Germinal center (tissue), 1 donor: ENCODE measurements around the gene THSD4.
"Not testable (repeated sequence)": the region's sequence is repeated elsewhere in the genome, so short reads cannot be mapped to it uniquely, and the experiment has no call there.

Experiments used
- DNase-seq: peaks from one replicate; pipeline ENCODE4 v3.0.0; 2012; ENCODE audit warnings: mixed read lengths, low spot score

Gene THSD4

GRCh38 chr15:71149646-71150557 is 34.6 kb downstream of the THSD4 start:
- DNase-seq: no peak

- DNase-seq: no peak
Observed at GRCh38 chr15:71151081-71151480, 35.8 kb downstream of the THSD4 start.

GRCh38 chr15:71152542-71152941 is 37.3 kb downstream of the THSD4 start:
- no peak for DNase-seq

- no peak for DNase-seq
Observed at GRCh38 chr15:71153823-71154524, 38.7 kb downstream of the THSD4 start.

GRCh38 chr15:71154607-71155200 is 39.4 kb downstream of the THSD4 start:
- DNase-seq: no peak

- no peak for DNase-seq
Observed at GRCh38 chr15:71155534-71155933, 40.3 kb downstream of the THSD4 start.

GRCh38 chr15:71160976-71161375 is 45.7 kb downstream of the THSD4 start:
- no peak for DNase-seq

- DNase-seq: no peak
Observed at GRCh38 chr15:71162309-71162708, 47.0 kb downstream of the THSD4 start.

GRCh38 chr15:71164606-71165005 is 49.3 kb downstream of the THSD4 start:
- DNase-seq: not testable (repeated sequence)

GRCh38 chr15:71167445-71168165 is 52.3 kb downstream of the THSD4 start:
- DNase-seq: no peak

GRCh38 chr15:71168166-71168834 is 53.0 kb downstream of the THSD4 start:
- DNase-seq: no peak

GRCh38 chr15:71170163-71170562 is 54.9 kb downstream of the THSD4 start:
- DNase-seq: no peak

- DNase-seq: no peak
Observed at GRCh38 chr15:71171195-71171594, 55.9 kb downstream of the THSD4 start.

GRCh38 chr15:71174360-71174759 is 59.1 kb downstream of the THSD4 start:
- DNase-seq: not testable (repeated sequence)

GRCh38 chr15:71180986-71181853 is 65.9 kb downstream of the THSD4 start:
- DNase-seq: no peak

GRCh38 chr15:71182522-71182921 is 67.3 kb downstream of the THSD4 start:
- DNase-seq: no peak

GRCh38 chr15:71183063-71183462 is 67.8 kb downstream of the THSD4 start:
- DNase-seq: no peak

- DNase-seq: no peak
Observed at GRCh38 chr15:71185706-71186105, 70.4 kb downstream of the THSD4 start.

GRCh38 chr15:71186267-71186666 is 71.0 kb downstream of the THSD4 start:
- no peak for DNase-seq

- DNase-seq: no peak
Observed at GRCh38 chr15:71187078-71187477, 71.8 kb downstream of the THSD4 start.

GRCh38 chr15:71187526-71187925 is 72.3 kb downstream of the THSD4 start:
- DNase-seq: no peak
